ENCODE results near the gene TMEM125. TPM values are rescaled to one million over a fixed set of nuclear protein-coding genes. Genes with fewer than 3 reads are reported as not detected.

The TMEM125 gene
- total and polyA plus RNA-seq, 9 of the 15 experiments (the other 6 are each of a cell fraction or from before 2014, with no cell fraction given): 0.07 to 0.08 TPM; not detected in 7

DNA sequence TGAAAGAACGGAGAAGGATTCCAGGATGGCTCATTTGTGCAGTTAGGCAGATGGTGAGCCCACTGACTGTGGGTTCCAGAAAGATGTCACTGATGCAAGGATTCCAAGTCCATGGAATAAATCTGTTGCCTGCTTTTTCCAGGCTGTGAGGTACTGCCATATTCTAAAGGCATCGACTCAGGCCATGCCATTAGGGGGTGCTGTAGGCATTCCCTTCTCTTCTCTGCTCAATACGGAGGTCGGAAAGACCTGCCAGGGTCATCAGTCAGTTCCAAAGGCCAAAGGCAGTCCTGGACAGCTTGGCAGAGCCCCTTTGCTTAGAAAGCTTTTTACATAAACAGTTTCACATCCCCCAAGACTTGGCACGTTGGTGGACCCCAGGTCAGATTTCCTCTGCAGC, 31.7 kb upstream of the TMEM125 start:
- H2AFZ ChIP-seq (ENCODE audit: low read depth, low read length): no peak overlapping the region
- no peaks in the 10 kb centered on the region for H3K4me1 ChIP-seq (replicated peaks in 1 of 2; ENCODE audit: control insufficient read depth in 2 of 2, insufficient read depth in 2 of 2, low read length in 2 of 2)
- H3K27me3 ChIP-seq (ENCODE audit: control insufficient read depth in 2 of 2, insufficient read depth in 2 of 2, low read length in 2 of 2): peaks cover 22 to 66% of the 10 kb centered on the region in 2 experiments
- DNase-seq (ENCODE audit: extremely low read depth in 1 of 4, low spot score in 3 of 4) (peak; percentile 38 to 79 (median 57)), FAIRE-seq (peak; percentile 74), ATAC-seq (peak; percentile 94)
- H3K36me3 ChIP-seq (ENCODE audit: control insufficient read depth, insufficient read depth, low read length): no peaks in the 10 kb centered on the region
- no peaks in the 10 kb centered on the region for H3K79me2 ChIP-seq (ENCODE audit: control insufficient read depth, insufficient read depth, low read length)
- POLR2A ChIA-PET: no interaction called here
- no peak overlapping the region for H3K27ac ChIP-seq (ENCODE audit: extremely low read depth, low read depth, low read length)
- H3K4me2 ChIP-seq (ENCODE audit: insufficient read depth, low read length): no peak overlapping the region
- in situ Hi-C loops (cut with MboI) (loop anchor here (10.0 kb wide), 1 partner anchor 697 kb away; the partner anchor contains the start of gene ARTN), intact Hi-C loops (cut with micrococcal nuclease) (loop anchor here (1.0 to 2.0 kb wide), 2 partner anchors 121 to 176 kb away; partner anchors contain the start of gene CDC20)
- H3K9me3 ChIP-seq (replicated peaks; ENCODE audit: control insufficient read depth, insufficient read depth, low read depth, low read length): no peaks in the 10 kb centered on the region
- peaks cover 5% of the 10 kb centered on the region; the same call in 1 of the 2 replicates for H4K20me1 ChIP-seq (replicated peaks; ENCODE audit: control insufficient read depth, insufficient read depth, low read length)
- BruUV-seq (replicated peaks): no TSS peak
- no peak overlapping the region for H3K9ac ChIP-seq (ENCODE audit: insufficient read depth in 1 of 2, low read depth in 2 of 2, low read length in 2 of 2)
- H3K4me3 ChIP-seq: no peak overlapping the region
- 0% methylated on average over 5 of the region's 5 CpGs for WGBS (ENCODE audit: insufficient coverage, low coverage, missing lambda C conversion rate)
- CTCF ChIA-PET (ENCODE audit: low intra/inter-chr PET ratio): interaction anchor here (1.2 to 1.9 kb wide), 2 partner anchors 120 to 177 kb away, joined by 5 to 9 read pairs; partner anchors contain the start of gene CDC20
- no peaks in the 10 kb centered on the region for H3K9me1 ChIP-seq (ENCODE audit: control insufficient read depth, insufficient read depth, low read length)
- TF ChIP-seq ARID2 (IDR thresholded peaks at IDR 0.05): peak; percentile 67; the same call in 1 of the 2 replicates
- TF ChIP-seq, protein P1, sequence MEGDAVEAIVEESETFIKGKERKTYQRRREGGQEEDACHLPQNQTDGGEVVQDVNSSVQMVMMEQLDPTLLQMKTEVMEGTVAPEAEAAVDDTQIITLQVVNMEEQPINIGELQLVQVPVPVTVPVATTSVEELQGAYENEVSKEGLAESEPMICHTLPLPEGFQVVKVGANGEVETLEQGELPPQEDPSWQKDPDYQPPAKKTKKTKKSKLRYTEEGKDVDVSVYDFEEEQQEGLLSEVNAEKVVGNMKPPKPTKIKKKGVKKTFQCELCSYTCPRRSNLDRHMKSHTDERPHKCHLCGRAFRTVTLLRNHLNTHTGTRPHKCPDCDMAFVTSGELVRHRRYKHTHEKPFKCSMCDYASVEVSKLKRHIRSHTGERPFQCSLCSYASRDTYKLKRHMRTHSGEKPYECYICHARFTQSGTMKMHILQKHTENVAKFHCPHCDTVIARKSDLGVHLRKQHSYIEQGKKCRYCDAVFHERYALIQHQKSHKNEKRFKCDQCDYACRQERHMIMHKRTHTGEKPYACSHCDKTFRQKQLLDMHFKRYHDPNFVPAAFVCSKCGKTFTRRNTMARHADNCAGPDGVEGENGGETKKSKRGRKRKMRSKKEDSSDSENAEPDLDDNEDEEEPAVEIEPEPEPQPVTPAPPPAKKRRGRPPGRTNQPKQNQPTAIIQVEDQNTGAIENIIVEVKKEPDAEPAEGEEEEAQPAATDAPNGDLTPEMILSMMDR (IDR thresholded peaks at IDR 0.05 in 2 of 3, conservative IDR thresholded peaks at IDR 0.05 in 1 of 3; ENCODE audit: insufficient read depth in 2 of 3, low read depth in 1 of 3, low read length in 3 of 3): peak; percentile 79 to 88 (median 87)
- TF ChIP-seq, protein P2, sequence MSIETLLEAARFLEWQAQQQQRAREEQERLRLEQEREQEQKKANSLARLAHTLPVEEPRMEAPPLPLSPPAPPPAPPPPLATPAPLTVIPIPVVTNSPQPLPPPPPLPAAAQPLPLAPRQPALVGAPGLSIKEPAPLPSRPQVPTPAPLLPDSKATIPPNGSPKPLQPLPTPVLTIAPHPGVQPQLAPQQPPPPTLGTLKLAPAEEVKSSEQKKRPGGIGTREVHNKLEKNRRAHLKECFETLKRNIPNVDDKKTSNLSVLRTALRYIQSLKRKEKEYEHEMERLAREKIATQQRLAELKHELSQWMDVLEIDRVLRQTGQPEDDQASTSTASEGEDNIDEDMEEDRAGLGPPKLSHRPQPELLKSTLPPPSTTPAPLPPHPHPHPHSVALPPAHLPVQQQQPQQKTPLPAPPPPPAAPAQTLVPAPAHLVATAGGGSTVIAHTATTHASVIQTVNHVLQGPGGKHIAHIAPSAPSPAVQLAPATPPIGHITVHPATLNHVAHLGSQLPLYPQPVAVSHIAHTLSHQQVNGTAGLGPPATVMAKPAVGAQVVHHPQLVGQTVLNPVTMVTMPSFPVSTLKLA (conservative IDR thresholded peaks at IDR 0.05): no peak; a peak in 1 of 4 replicates
- TF ChIP-seq ZBED1 (IDR thresholded peaks at IDR 0.05): no peak
- no peak for TF ChIP-seq RFX7 (CRISPR knock-in tag; IDR thresholded peaks at IDR 0.05)
- no peak for TF ChIP-seq ZNF408 (CRISPR knock-in tag; IDR thresholded peaks at IDR 0.05; ENCODE audit: low read depth)
- no peak for TF ChIP-seq HDAC2 (IDR thresholded peaks at IDR 0.05)
- TF ChIP-seq RBM25 (IDR thresholded peaks at IDR 0.05; ENCODE audit: low read depth, low read length, severe bottlenecking): no peak
- TF ChIP-seq POLR2A (conservative IDR thresholded peaks at IDR 0.05): no peak
- TF ChIP-seq ZNF609 (CRISPR knock-in tag; IDR thresholded peaks at IDR 0.05; ENCODE audit: borderline replicate concordance): no peak
- no peak for TF ChIP-seq DACH1 (IDR thresholded peaks at IDR 0.05; ENCODE audit: partially characterized antibody)
